ENCODE results near the gene CDC42EP2.
A peak's percentile ranks its signal among the peaks of the same experiment; 100 is the strongest.

CDC42EP2 gene

DNA sequence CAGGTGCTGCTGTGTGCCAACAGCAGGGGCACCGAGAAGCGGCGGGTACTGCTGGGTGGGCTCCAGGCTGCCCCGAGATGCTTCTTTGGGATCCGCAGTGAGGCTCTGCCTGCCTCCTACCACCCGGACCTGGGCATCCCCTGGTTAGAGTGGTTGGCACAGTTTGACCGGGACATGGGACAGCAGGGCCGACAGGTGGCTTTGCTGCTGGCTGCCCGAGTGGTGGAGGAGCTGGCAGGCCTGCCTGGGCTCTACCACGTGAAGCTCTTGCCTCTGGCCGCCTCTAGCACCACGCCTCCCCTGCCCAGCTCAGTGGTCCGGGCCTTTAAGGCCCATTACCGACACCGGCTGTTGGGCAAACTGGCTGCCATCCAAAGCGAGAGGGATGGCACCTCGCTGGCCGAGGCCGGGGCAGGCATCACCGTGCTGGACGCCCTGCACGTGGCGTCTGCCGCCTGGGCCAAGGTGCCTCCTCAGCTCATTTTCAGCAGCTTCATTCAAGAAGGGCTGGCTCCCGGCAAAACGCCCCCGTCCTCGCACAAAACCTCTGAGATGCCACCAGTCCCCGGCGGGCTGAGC is 41.8 kb downstream of the CDC42EP2 start:
- peaks cover 18% of the 10 kb centered on the region for H3K4me1 Mint-ChIP-seq
- no peaks in the 10 kb centered on the region for H3K9me3 Mint-ChIP-seq
- H3K27ac Mint-ChIP-seq, result no peak overlapping the region

DNA sequence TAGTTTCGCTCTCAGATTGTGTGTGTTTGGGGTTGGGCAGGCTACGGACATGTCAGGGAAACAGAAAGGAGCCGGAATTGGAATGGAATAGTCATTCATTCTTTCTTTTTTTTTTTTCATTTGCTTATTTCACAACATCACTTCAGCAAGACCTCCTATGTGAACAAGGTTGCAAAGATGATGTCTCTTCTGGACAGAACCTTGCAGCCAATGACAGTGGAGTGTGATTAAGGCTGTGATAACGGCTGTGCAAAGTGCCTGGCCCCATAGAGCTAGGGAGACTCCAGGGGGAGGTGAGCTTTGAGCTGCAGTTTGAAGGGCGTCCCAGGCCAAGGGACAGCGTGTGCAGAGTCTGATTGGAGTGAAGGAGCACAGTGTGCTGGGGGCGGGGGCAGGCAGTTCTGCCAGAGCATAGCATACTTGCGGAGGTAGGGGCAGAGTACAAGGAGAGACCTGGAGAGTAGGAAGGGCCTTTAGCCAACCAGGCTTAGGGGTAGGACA is 43.2 kb downstream of the CDC42EP2 start:
- Mint-ChIP-seq H3K4me1 (peaks cover 18% of the 10 kb centered on the region), H3K36me3 (ENCODE audit: low read depth) (peaks cover under 1% of the 10 kb centered on the region)
- TF ChIP-seq, protein P1, sequence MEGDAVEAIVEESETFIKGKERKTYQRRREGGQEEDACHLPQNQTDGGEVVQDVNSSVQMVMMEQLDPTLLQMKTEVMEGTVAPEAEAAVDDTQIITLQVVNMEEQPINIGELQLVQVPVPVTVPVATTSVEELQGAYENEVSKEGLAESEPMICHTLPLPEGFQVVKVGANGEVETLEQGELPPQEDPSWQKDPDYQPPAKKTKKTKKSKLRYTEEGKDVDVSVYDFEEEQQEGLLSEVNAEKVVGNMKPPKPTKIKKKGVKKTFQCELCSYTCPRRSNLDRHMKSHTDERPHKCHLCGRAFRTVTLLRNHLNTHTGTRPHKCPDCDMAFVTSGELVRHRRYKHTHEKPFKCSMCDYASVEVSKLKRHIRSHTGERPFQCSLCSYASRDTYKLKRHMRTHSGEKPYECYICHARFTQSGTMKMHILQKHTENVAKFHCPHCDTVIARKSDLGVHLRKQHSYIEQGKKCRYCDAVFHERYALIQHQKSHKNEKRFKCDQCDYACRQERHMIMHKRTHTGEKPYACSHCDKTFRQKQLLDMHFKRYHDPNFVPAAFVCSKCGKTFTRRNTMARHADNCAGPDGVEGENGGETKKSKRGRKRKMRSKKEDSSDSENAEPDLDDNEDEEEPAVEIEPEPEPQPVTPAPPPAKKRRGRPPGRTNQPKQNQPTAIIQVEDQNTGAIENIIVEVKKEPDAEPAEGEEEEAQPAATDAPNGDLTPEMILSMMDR (IDR thresholded peaks at IDR 0.05; ENCODE audit: unreplicated experiment in 3 of 3), result no peak

More for the DNA sequence above, 41.8 kb downstream of the CDC42EP2 start:
- TF ChIP-seq, protein P1 (IDR thresholded peaks at IDR 0.05; ENCODE audit: unreplicated experiment in 3 of 3), result no peak
- H3K36me3 Mint-ChIP-seq (ENCODE audit: low read depth), result peaks cover 13% of the 10 kb centered on the region
- H3K4me3 Mint-ChIP-seq, result peak overlapping the region; percentile 77 to 91 (median 81)
- H3K27me3 Mint-ChIP-seq (ENCODE audit: low read depth), result peaks cover 34% of the 10 kb centered on the region

DNA sequence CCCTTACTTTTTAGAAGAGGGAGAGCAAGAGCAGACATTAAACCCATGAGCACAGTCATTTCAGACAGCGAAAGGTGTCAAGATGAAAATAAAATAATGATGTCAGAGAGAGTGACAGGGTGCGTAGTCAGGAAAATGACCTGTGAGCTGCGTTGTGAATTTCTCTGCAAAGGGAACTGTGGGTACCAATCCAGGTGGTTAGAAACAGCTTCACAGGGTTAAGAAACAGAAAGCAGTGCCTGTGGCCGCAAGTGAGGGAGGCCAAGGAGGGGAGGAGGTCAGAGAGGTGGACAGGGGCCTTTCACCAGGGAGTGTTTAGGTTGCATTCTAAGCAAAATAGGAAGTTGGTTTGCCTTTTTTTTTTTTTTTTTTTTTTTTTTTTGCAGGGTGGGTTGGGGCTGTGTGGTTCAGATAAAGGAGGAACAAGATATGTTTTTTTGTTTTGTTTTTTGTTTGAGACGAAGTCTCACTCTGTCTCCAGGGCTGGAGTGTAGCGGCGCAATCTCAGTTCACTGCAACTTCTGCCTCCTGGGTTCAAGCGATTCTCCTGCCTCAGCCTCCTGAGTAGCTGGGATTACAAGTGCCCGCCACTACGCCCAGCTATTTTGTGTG is 47.8 kb downstream of the CDC42EP2 start:
- no peaks in the 10 kb centered on the region for H3K9me3 Mint-ChIP-seq
- no peak overlapping the region for H3K4me3 Mint-ChIP-seq
- no peaks in the 10 kb centered on the region for H3K36me3 Mint-ChIP-seq (ENCODE audit: low read depth)
- peak overlapping the region in 1 of 3 experiments; percentile 67 for H3K27ac Mint-ChIP-seq
- TF ChIP-seq, protein P1 (IDR thresholded peaks at IDR 0.05; ENCODE audit: unreplicated experiment in 3 of 3), result no peak
- H3K27me3 Mint-ChIP-seq (ENCODE audit: low read depth), result peaks cover 15% of the 10 kb centered on the region
- H3K4me1 Mint-ChIP-seq, result peaks cover 6% of the 10 kb centered on the region

More for the DNA sequence above, 43.2 kb downstream of the CDC42EP2 start:
- H3K27me3 Mint-ChIP-seq (ENCODE audit: low read depth), result peaks cover 34% of the 10 kb centered on the region
- no peaks in the 10 kb centered on the region for H3K9me3 Mint-ChIP-seq
- peak overlapping the region in 1 of 3 experiments; percentile 82 for H3K27ac Mint-ChIP-seq
- H3K4me3 Mint-ChIP-seq, result peak overlapping the region in 1 of 3 experiments; percentile 2

DNA sequence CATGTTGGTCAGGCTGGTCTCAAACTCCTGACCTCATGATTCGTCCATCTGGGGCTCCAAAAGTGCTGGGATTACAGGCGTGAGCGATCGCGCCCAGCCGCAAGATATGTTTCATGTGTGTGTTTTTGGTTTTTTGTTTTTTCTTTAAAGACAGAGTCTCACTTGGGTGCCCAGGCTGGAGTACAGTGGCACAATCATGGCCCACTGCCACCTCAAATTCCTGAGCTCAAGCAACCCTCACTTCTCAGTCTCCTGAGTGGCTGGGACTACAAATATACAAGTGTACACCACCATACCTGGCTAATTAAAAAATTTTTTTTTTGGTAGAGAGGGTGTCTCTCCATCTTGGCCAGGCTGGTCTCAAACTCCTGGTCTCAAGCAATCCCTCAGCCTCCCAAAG is 48.3 kb downstream of the CDC42EP2 start:
- Mint-ChIP-seq H3K27ac (no peak overlapping the region), H3K9me3 (no peaks in the 10 kb centered on the region), H3K27me3 (ENCODE audit: low read depth) (peaks cover 10% of the 10 kb centered on the region), H3K4me3 (no peak overlapping the region), H3K4me1 (peaks cover 6% of the 10 kb centered on the region), H3K36me3 (ENCODE audit: low read depth) (no peaks in the 10 kb centered on the region)
- TF ChIP-seq, protein P1 (IDR thresholded peaks at IDR 0.05; ENCODE audit: unreplicated experiment in 3 of 3), result no peak

DNA sequence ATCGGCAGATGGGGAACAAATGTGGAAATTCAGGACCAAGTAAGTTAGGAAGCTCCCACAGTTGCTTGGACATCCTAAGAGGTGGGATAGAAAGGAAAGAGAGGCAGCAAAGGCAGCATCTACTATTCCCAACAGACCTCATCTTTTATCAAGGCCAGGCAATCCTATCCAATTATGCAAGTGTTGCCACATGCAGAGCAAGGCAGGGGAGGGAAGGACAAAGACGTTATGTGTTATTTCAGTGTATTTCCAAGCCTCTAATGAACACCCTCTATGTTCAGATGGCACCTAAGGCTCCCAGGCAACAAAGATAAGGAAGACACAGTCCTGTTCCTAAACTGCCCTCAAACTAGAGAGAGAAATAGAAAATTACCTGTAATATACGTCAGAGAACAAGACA is 49.1 kb downstream of the CDC42EP2 start:
- H3K4me1 Mint-ChIP-seq, result peaks cover 6% of the 10 kb centered on the region
- TF ChIP-seq, protein P1 (IDR thresholded peaks at IDR 0.05; ENCODE audit: unreplicated experiment in 3 of 3), result no peak
- H3K36me3 Mint-ChIP-seq (ENCODE audit: low read depth), result no peaks in the 10 kb centered on the region
- no peak overlapping the region for H3K27ac Mint-ChIP-seq
- H3K9me3 Mint-ChIP-seq, result no peaks in the 10 kb centered on the region
- H3K27me3 Mint-ChIP-seq (ENCODE audit: low read depth), result peaks cover 7% of the 10 kb centered on the region
- H3K4me3 Mint-ChIP-seq, result no peak overlapping the region
